Measurements from ENCODE around the gene MAMDC4. TPM values are rescaled to one million over a fixed set of nuclear protein-coding genes. Genes with fewer than 3 reads are reported as not detected.
"Not testable (repeated sequence)": the region's sequence is repeated elsewhere in the genome, so short reads cannot be mapped to it uniquely, and the experiment has no call there.

MAMDC4 gene
- total and polyA plus RNA-seq, 2 experiments from 2014 or later = 1.7 to 6.8 TPM

DNA sequence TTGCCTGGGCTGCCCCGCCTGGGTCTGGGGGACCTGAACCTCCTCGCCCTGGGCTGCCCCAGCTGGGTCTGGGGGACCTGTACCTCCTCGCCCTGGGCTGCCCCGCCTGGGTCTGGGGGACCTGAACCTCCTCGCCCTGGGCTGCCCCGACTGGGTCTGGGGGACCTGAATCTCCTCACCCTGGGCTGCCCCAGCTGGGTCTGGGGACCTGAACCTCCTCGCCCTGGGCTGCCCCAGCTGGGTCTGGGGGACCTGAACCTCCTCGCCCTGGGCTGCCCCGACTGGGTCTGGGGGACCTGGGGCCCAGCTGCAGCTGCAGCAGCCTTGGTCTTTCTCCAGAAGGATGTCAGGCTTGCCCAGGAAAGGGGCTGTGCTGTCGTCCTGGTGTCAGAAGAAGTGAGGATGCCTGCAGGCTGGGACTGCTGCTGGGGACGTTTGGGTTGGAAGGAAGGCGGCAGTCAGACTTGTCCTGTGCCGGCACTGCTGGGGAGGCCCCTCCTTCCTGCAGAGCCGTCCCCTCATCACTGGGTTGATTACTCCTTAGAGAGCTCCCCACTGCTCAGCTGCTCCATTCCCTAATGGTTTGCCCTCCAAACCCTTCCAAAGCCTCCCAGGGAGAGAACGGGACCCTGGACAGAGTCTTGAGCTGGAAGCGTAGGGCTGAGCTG, 18.6 kb upstream of the MAMDC4 start:
- not testable (repeated sequence) for H4K20me1 ChIP-seq (replicated peaks; ENCODE audit: insufficient read depth); H3K27ac ChIP-seq (ENCODE audit: low read depth); H3K27ac Mint-ChIP-seq; H3K4me1 ChIP-seq (ENCODE audit: insufficient read depth); H3K4me3 ChIP-seq; H2AFZ ChIP-seq; DNase-seq (ENCODE audit: low spot score); H3K4me2 ChIP-seq; H3K9me3 Mint-ChIP-seq; H3K79me2 ChIP-seq (replicated peaks; ENCODE audit: insufficient read depth); H3K27me3 ChIP-seq (ENCODE audit: insufficient read depth); ATAC-seq; H3K4me3 Mint-ChIP-seq; H3K9me2 ChIP-seq (ENCODE audit: insufficient read depth); H3K4me1 Mint-ChIP-seq; H3F3A ChIP-seq (replicated peaks; ENCODE audit: low read depth); H3K36me3 ChIP-seq (ENCODE audit: insufficient read depth)
- peaks cover 36% of the 10 kb centered on the region for H3K36me3 Mint-ChIP-seq (ENCODE audit: low read depth)
- peaks cover 14% of the 10 kb centered on the region for H3K27me3 Mint-ChIP-seq (ENCODE audit: insufficient read depth, low read depth, poor library complexity)

DNA sequence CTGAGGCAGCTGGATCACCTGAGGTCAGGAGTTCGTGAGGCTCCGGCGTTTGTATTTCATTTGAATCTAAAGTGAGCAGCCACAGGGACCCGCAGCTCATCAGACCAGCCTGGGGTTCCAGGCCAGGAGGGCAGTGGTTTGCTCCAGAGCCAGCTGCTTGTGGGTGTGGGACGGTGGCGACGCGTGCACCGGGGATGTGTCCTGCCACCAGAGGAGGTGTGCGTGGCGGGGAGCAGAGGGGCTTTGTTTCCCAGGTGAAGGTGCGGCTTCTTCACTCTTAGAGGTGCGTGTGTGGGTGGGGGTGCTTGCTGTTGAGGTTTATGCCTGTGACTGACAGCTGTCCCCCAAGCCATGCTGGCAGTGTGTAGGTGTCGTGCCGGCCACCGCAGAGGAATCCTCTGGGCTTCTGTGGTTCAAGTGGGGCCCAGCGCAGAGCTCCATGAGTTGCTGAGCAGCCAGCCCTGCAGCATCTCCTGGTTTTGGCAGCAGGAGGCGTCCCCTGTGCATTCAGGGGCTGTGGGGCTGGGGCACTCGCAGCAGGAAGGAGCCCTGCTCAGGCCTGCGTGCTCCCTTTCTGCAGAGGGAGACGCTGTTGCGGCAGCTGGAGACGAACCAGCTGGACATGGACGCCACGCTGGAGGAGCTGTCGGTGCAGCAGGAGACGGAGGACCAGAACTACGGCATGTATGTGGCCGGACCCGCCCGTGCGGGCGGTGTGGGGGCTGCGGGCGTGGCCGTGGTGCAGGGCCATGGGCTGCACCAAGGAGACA, 16.8 kb upstream of the MAMDC4 start:
- Mint-ChIP-seq H3K9me3 (no peaks in the 10 kb centered on the region; the same call in 1 of the 3 replicates), H3K4me3 (no peak overlapping the region), H3K4me1 (peaks cover 9% of the 10 kb centered on the region), H3K27ac (no peak overlapping the region), H3K27me3 (ENCODE audit: insufficient read depth, low read depth, poor library complexity) (peaks cover 22% of the 10 kb centered on the region), H3K36me3 (ENCODE audit: low read depth) (peaks cover 36% of the 10 kb centered on the region)
- H3K79me2 ChIP-seq (replicated peaks; ENCODE audit: insufficient read depth) = no peaks in the 10 kb centered on the region
- H2AFZ ChIP-seq = no peak overlapping the region
- no peak overlapping the region for H3K27ac ChIP-seq (ENCODE audit: low read depth)
- ATAC-seq (no peak), DNase-seq (ENCODE audit: low spot score) (no peak)
- 0 out of 2 replicates have a peak, but pooled peaks cover 3% of the 10 kb centered on the region for H3K4me1 ChIP-seq (ENCODE audit: insufficient read depth)
- H4K20me1 ChIP-seq (replicated peaks; ENCODE audit: insufficient read depth) = 0 out of 2 replicates have a peak, but pooled peaks cover 6% of the 10 kb centered on the region
- no peaks in the 10 kb centered on the region for H3F3A ChIP-seq (replicated peaks; ENCODE audit: low read depth)
- no peak overlapping the region for H3K4me2 ChIP-seq
- H3K36me3 ChIP-seq (ENCODE audit: insufficient read depth) = no peaks in the 10 kb centered on the region
- H3K4me3 ChIP-seq = no peak overlapping the region
- H3K27me3 ChIP-seq (ENCODE audit: insufficient read depth) = no peaks in the 10 kb centered on the region
- no peaks in the 10 kb centered on the region for H3K9me2 ChIP-seq (ENCODE audit: insufficient read depth)
- TF ChIP-seq, protein P1, sequence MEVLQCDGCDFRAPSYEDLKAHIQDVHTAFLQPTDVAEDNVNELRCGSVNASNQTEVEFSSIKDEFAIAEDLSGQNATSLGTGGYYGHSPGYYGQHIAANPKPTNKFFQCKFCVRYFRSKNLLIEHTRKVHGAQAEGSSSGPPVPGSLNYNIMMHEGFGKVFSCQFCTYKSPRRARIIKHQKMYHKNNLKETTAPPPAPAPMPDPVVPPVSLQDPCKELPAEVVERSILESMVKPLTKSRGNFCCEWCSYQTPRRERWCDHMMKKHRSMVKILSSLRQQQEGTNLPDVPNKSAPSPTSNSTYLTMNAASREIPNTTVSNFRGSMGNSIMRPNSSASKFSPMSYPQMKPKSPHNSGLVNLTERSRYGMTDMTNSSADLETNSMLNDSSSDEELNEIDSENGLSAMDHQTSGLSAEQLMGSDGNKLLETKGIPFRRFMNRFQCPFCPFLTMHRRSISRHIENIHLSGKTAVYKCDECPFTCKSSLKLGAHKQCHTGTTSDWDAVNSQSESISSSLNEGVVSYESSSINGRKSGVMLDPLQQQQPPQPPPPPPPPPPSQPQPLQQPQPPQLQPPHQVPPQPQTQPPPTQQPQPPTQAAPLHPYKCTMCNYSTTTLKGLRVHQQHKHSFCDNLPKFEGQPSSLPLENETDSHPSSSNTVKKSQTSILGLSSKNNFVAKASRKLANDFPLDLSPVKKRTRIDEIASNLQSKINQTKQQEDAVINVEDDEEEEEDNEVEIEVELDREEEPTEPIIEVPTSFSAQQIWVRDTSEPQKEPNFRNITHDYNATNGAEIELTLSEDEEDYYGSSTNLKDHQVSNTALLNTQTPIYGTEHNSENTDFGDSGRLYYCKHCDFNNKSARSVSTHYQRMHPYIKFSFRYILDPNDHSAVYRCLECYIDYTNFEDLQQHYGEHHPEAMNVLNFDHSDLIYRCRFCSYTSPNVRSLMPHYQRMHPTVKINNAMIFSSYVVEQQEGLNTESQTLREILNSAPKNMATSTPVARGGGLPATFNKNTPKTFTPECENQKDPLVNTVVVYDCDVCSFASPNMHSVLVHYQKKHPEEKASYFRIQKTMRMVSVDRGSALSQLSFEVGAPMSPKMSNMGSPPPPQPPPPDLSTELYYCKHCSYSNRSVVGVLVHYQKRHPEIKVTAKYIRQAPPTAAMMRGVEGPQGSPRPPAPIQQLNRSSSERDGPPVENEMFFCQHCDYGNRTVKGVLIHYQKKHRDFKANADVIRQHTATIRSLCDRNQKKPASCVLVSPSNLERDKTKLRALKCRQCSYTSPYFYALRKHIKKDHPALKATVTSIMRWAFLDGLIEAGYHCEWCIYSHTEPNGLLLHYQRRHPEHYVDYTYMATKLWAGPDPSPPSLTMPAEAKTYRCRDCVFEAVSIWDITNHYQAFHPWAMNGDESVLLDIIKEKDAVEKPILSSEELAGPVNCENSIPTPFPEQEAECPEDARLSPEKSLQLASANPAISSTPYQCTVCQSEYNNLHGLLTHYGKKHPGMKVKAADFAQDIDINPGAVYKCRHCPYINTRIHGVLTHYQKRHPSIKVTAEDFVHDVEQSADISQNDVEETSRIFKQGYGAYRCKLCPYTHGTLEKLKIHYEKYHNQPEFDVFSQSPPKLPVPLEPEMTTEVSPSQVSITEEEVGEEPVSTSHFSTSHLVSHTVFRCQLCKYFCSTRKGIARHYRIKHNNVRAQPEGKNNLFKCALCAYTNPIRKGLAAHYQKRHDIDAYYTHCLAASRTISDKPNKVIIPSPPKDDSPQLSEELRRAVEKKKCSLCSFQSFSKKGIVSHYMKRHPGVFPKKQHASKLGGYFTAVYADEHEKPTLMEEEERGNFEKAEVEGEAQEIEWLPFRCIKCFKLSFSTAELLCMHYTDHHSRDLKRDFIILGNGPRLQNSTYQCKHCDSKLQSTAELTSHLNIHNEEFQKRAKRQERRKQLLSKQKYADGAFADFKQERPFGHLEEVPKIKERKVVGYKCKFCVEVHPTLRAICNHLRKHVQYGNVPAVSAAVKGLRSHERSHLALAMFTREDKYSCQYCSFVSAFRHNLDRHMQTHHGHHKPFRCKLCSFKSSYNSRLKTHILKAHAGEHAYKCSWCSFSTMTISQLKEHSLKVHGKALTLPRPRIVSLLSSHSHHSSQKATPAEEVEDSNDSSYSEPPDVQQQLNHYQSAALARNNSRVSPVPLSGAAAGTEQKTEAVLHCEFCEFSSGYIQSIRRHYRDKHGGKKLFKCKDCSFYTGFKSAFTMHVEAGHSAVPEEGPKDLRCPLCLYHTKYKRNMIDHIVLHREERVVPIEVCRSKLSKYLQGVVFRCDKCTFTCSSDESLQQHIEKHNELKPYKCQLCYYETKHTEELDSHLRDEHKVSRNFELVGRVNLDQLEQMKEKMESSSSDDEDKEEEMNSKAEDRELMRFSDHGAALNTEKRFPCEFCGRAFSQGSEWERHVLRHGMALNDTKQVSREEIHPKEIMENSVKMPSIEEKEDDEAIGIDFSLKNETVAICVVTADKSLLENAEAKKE (CRISPR knock-in tag; IDR thresholded peaks at IDR 0.05) = no peak
- TF ChIP-seq EZH2 (IDR thresholded peaks at IDR 0.05; ENCODE audit: low read depth, unreplicated experiment) (no peak), CREB1 (CRISPR knock-in tag; IDR thresholded peaks at IDR 0.05; ENCODE audit: low read depth) (no peak), STAT1 (IDR thresholded peaks at IDR 0.05; ENCODE audit: unreplicated experiment) (no peak), ZNF331 (CRISPR knock-in tag; IDR thresholded peaks at IDR 0.05; ENCODE audit: low read depth) (no peak), EZH2phosphoT487 (IDR thresholded peaks at IDR 0.05; ENCODE audit: unreplicated experiment) (no peak)
- TF ChIP-seq, protein P2, sequence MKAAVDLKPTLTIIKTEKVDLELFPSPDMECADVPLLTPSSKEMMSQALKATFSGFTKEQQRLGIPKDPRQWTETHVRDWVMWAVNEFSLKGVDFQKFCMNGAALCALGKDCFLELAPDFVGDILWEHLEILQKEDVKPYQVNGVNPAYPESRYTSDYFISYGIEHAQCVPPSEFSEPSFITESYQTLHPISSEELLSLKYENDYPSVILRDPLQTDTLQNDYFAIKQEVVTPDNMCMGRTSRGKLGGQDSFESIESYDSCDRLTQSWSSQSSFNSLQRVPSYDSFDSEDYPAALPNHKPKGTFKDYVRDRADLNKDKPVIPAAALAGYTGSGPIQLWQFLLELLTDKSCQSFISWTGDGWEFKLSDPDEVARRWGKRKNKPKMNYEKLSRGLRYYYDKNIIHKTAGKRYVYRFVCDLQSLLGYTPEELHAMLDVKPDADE (IDR thresholded peaks at IDR 0.05) = no peak
- TF ChIP-seq, protein P3, sequence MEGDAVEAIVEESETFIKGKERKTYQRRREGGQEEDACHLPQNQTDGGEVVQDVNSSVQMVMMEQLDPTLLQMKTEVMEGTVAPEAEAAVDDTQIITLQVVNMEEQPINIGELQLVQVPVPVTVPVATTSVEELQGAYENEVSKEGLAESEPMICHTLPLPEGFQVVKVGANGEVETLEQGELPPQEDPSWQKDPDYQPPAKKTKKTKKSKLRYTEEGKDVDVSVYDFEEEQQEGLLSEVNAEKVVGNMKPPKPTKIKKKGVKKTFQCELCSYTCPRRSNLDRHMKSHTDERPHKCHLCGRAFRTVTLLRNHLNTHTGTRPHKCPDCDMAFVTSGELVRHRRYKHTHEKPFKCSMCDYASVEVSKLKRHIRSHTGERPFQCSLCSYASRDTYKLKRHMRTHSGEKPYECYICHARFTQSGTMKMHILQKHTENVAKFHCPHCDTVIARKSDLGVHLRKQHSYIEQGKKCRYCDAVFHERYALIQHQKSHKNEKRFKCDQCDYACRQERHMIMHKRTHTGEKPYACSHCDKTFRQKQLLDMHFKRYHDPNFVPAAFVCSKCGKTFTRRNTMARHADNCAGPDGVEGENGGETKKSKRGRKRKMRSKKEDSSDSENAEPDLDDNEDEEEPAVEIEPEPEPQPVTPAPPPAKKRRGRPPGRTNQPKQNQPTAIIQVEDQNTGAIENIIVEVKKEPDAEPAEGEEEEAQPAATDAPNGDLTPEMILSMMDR (conservative IDR thresholded peaks at IDR 0.05; ENCODE audit: low read depth in 2 of 2) = no peak

Data from GM23338 (cell line).